Psoas muscle (tissue), 8 donors: ENCODE results near the gene ENAH. TPM values are rescaled to one million over a fixed set of nuclear protein-coding genes. Genes with fewer than 3 reads are reported as not detected.
"Not testable (repeated sequence)": the region's sequence is repeated elsewhere in the genome, so short reads cannot be mapped to it uniquely, and the experiment has no call there.

ENCODE experiments used
- ATAC-seq, 4 donors: fragments of 200-7000 bp; cut with Tn5 transposase; one replicate each; pipeline ENCODE4 v1.9.1; 2020; ENCODE audit warnings: moderate library complexity in 3 of 4, mild to moderate bottlenecking in 2 of 4
- DNase-seq, 2 donors: peaks; one replicate each; pipeline ENCODE4 v3.0.0-alpha.2; 2020
- H3K27ac ChIP-seq: fragments of 200-600 bp; one replicate; pipeline ENCODE4 v1.8.0; 2022
- H3K27me3 ChIP-seq, 3 donors: fragments of 200-600 bp in 1 of 3; one replicate each; pipeline versions ENCODE4 v1.6.1 to v1.8.0; 2013 to 2022; ENCODE audit warnings: low read length in 2 of 3, mild to moderate bottlenecking in 2 of 3, moderate library complexity in 1 of 3; ENCODE audit not compliant: insufficient read depth in 3 of 3
- H3K36me3 ChIP-seq, 2 donors: fragments of 200-600 bp in 1 of 2; one replicate each; pipeline versions ENCODE4 v1.6.1 to v1.8.0; 2013 to 2022; ENCODE audit warnings: low read depth in 1 of 2, mild to moderate bottlenecking in 1 of 2, moderate library complexity in 1 of 2; ENCODE audit not compliant: insufficient read depth in 1 of 2
- H3K4me1 ChIP-seq: fragments of 200-600 bp; one replicate; pipeline ENCODE4 v1.8.0; 2022
- H3K4me3 ChIP-seq: fragments of 200-600 bp; one replicate; pipeline ENCODE4 v1.8.0; 2022; ENCODE audit warnings: mild to moderate bottlenecking
- H3K9me3 ChIP-seq: fragments of 200-600 bp; one replicate; pipeline ENCODE4 v1.8.0; 2022
- WGBS, 3 donors: extraction: QIAGEN DNeasy Blood & Tissue Kit; methylation state at CpG; one replicate each; pipeline versions ENCODE4 v1.1.6 to v1.1.7; 2013; 5-methylcytosine and 5-hydroxymethylcytosine counted together
- intact Hi-C, 2 donors: fragments of 100-400 bp; cut with DNase I; formaldehyde crosslinking; loops; one replicate each; pipeline versions ENCODE4 v1.11.0 to v1.14.2; 2022
- polyA plus RNA-seq, 3 donors: library from polyadenylated mRNA; stranded (reverse); fragments of 200-250 nt; gene quantifications; one replicate each; pipeline ENCODE4 v1.2.3, GENCODE V29; 2013
- total RNA-seq, 4 donors: library from RNA; stranded (reverse); fragmentation: NEBNext Ultra II Directional in 2 of 4; extraction: Animal tissue kit (Norgen Biotek cat#: 25700) in 2 of 4; gene quantifications; one replicate each; pipeline versions ENCODE4 v1.2.1 to v1.2.4, GENCODE V29; 2021 to 2023
- TF ChIP-seq, protein P1 (sequence below): fragments of 200-600 bp; IDR thresholded peaks from one replicate; pipeline ENCODE4 v1.8.0; 2022; ENCODE audit warnings: antibody characterized with exemption
- donor health status: healthy with polysubstance abuse.
- donor health status: DM: no; HTN: no; CAD: no; lungs with moderate emphysema.
- donor health status: Bipolar disorder and iron deficiency.
- donor health status: healthy.
- donor health status: DM: yes; HTN: yes; CAD: no.
- donor health status: DM: no; HTN: no; CAD: no.
- donor health status: DM: no; HTN: no; CAD: no.
- donor health status: DM: yes; HTN: yes; CAD: no.

ENAH gene
- total and polyA plus RNA-seq, 7 donors: 17.1 to 262 (median 119) TPM

- ATAC-seq (peak in 2 of 4 donors; percentile 38), DNase-seq (no peak)
- Histone ChIP-seq H3K36me3 (peaks cover 0 to 17% of the 10 kb centered on the region in 2 donors), H3K9me3 (no peaks in the 10 kb centered on the region), H3K27ac (no peak overlapping the region), H3K4me1 (peaks cover 34% of the 10 kb centered on the region), H3K27me3 (no peaks in the 10 kb centered on the region), H3K4me3 (no peak overlapping the region)
- intact Hi-C loops: loop anchor here in 1 of 2 donors (10.0 kb wide), 1 partner anchor 97 kb away; no protein-coding TSS in a partner anchor
- TF ChIP-seq, protein P1, sequence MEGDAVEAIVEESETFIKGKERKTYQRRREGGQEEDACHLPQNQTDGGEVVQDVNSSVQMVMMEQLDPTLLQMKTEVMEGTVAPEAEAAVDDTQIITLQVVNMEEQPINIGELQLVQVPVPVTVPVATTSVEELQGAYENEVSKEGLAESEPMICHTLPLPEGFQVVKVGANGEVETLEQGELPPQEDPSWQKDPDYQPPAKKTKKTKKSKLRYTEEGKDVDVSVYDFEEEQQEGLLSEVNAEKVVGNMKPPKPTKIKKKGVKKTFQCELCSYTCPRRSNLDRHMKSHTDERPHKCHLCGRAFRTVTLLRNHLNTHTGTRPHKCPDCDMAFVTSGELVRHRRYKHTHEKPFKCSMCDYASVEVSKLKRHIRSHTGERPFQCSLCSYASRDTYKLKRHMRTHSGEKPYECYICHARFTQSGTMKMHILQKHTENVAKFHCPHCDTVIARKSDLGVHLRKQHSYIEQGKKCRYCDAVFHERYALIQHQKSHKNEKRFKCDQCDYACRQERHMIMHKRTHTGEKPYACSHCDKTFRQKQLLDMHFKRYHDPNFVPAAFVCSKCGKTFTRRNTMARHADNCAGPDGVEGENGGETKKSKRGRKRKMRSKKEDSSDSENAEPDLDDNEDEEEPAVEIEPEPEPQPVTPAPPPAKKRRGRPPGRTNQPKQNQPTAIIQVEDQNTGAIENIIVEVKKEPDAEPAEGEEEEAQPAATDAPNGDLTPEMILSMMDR: no peak
- WGBS, 3 donors: 69 to 76% (median 73%) methylated on average over 4 of the region's 4 CpGs
These were observed 10.7 kb downstream of the ENAH start for GRCh38 chr1:225642177-225642576.

DNA sequence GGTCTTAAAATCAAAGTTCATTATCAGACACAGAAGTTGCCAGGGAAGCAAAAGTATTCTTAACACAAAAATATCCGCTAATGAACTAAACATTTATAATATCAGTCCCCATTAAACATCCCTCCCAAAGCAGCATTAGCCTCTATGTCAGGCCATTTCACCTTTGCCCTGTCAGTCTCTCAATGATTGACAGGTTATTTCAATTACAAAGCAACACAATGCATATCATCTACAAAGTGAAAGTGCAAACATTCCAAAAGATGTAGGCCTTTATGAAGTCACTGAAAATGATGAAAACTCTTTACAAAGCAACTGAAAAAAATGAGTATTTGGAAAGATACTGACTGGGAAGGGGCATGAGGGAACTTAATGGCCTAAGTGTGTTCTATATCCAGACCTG is 14.1 kb downstream of the ENAH start:
- no peaks in the 10 kb centered on the region for H3K27me3 ChIP-seq
- 97 to 100% (median 98%) methylated on average over 1 of the region's 1 CpG for WGBS, 3 donors
- TF ChIP-seq, protein P1: no peak
- no peak overlapping the region for H3K4me3 ChIP-seq
- DNase-seq (no peak), ATAC-seq (no peak)
- no peaks in the 10 kb centered on the region for H3K9me3 ChIP-seq
- peaks cover 0 to 16% of the 10 kb centered on the region in 2 donors for H3K36me3 ChIP-seq
- intact Hi-C loops: no loop called here
- H3K4me1 ChIP-seq: peaks cover 14% of the 10 kb centered on the region
- no peak overlapping the region for H3K27ac ChIP-seq

DNA sequence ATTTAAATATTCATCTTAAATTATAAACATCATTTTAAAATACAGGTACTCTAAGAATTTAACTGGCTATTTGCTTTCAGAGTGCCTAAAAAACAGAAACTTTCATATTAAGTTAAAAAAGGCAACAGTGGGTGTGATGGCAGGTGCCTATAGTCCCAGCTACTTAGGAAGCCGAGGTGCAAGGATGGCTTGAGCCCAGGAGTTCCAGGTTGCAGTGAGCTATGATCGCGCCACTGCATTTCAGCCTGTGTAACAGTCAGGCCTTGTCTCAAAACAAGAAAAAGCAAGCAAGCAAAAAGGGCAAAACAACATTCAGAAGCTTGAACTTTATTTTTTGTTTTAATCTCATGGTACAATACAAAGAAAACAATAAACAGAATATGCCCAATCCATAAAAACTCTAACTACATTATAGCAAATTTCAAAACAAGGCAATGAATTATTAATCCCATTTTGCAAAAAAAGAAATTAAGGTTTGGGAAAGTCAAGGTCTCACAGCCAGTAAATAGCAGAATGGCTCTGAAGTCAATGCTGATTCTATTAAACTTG is 15.2 kb downstream of the ENAH start:
- ATAC-seq: no peak
- Histone ChIP-seq H3K4me3 (no peak overlapping the region), H3K27ac (no peak overlapping the region), H3K9me3 (no peaks in the 10 kb centered on the region), H3K4me1 (peaks cover 10% of the 10 kb centered on the region), H3K36me3 (peaks cover 0 to 5% of the 10 kb centered on the region in 2 donors), H3K27me3 (no peaks in the 10 kb centered on the region)
- WGBS, 3 donors: 95 to 97% (median 96%) methylated on average over 3 of the region's 3 CpGs
- intact Hi-C loops: no loop called here
- no peak for DNase-seq
- TF ChIP-seq, protein P1: no peak

DNA sequence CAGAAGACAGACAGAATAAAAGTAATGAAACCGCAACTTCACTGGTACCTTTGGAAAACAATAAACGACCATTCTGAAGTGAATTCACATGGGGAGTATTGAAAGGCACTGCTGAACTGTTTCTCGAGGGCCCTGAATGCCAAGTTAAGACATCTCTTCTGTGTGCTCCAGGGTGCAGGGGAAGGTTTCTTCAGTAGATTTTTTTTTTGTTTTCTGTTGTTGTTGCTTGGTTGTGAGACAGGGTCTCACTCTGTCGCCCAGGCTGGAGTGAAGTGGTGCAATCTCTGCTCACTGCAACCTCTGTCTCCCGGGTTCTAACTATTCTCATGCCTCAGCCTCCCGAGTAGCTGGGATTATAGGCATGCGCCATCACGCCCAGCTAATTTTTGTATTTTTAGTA is 15.9 kb downstream of the ENAH start:
- H3K27me3 ChIP-seq, H3K9me3 ChIP-seq, H3K36me3 ChIP-seq, DNase-seq, H3K4me1 ChIP-seq, H3K4me3 ChIP-seq, intact Hi-C loops, ATAC-seq, H3K27ac ChIP-seq: not testable (repeated sequence)
- 93 to 94% (median 93%) methylated on average over 8 of the region's 8 CpGs for WGBS, 3 donors

DNA sequence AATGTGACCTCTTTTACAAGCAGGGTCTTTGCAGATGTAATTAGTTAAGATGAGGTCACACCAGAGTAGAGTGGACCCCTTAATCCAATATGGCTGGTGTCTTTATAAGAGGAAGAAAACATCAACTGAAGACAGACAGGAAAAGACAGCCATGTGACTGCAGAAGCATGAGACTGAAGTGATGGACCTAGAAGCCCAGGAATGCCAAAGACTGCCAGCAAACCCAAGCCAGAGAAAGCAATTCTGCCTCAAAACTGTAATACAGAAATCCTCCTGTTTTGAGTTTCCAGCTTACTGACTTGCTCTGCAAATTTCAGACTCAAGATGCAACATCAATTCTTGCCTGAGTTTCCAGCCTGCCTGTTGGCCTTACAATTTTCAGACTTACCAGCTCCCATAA is 17.3 kb downstream of the ENAH start:
- intact Hi-C loops: no loop called here
- TF ChIP-seq, protein P1: no peak
- Histone ChIP-seq H3K4me3 (no peak overlapping the region), H3K27ac (no peak overlapping the region), H3K9me3 (no peaks in the 10 kb centered on the region), H3K36me3 (no peaks in the 10 kb centered on the region), H3K27me3 (no peaks in the 10 kb centered on the region), H3K4me1 (peaks cover 4% of the 10 kb centered on the region)
- ATAC-seq: no peak
- no peak for DNase-seq

DNA sequence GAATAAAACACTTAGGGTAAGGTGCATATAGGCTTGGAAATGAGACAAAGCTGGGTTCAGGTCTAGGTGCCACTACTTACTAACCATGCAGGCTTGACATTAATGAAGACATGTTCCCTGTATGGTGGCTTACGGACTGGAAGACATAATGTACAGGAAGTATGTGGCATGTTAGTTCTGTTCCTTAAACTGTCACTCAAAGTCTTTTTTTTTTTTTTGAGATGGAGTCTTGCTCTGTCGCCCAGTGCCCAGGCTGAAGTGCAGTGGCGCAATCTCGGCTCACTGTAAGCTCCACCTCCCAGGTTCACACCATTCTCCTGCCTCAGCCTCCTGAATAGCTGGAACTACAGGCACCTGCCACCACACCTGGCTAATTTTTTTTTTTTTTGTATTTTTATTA is 20.1 kb downstream of the ENAH start:
- H3K36me3 ChIP-seq, H3K9me3 ChIP-seq, DNase-seq, H3K27me3 ChIP-seq, H3K4me3 ChIP-seq, H3K27ac ChIP-seq, intact Hi-C loops, ATAC-seq: not testable (repeated sequence)
- 89 to 95% (median 93%) methylated on average over 4 of the region's 4 CpGs for WGBS, 3 donors
- peaks cover 16% of the 10 kb centered on the region for H3K4me1 ChIP-seq
